AG10803 (cell line): ENCODE measurements around the gene CCDC91.
"Not testable (repeated sequence)": the region's sequence is repeated elsewhere in the genome, so short reads cannot be mapped to it uniquely, and the experiment has no call there.

Experiments
- DNase-seq: peaks from one replicate; pipeline ENCODE4 v3.0.0; 2010; ENCODE audit warnings: low read depth
- H3K4me3 ChIP-seq: 2 replicates; pipeline ENCODE4 v1.5.1; 2011; ENCODE audit warnings: mild to moderate bottlenecking, low read length, control low read depth
- TF ChIP-seq, protein P1 (sequence below): conservative IDR thresholded peaks from 2 replicates; pipeline ENCODE4 v1.5.1; 2011; ENCODE audit warnings: mild to moderate bottlenecking, low read length, control low read depth, inconsistent platforms

CCDC91 gene

DNA sequence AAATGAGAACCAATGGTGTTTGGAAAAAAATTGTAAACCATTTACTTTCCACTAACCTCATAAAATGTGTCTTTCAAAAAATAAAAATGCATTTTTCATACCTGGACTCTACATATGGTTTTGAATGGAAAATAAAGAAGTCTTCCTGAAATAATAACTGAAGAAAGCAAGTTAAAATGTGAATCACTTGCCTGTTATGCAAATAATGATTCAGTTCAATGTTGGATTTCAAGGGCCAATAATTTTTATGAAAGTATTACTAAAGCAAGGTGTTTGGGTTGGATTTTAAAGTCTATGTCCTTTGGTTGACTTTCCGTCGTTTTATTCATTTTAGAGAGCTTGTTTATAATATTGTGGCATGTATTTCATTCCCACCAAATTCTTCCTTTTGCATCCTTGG is 138.7 kb downstream of the CCDC91 start:
- H3K4me3 ChIP-seq = no peak overlapping the region
- TF ChIP-seq, protein P1, sequence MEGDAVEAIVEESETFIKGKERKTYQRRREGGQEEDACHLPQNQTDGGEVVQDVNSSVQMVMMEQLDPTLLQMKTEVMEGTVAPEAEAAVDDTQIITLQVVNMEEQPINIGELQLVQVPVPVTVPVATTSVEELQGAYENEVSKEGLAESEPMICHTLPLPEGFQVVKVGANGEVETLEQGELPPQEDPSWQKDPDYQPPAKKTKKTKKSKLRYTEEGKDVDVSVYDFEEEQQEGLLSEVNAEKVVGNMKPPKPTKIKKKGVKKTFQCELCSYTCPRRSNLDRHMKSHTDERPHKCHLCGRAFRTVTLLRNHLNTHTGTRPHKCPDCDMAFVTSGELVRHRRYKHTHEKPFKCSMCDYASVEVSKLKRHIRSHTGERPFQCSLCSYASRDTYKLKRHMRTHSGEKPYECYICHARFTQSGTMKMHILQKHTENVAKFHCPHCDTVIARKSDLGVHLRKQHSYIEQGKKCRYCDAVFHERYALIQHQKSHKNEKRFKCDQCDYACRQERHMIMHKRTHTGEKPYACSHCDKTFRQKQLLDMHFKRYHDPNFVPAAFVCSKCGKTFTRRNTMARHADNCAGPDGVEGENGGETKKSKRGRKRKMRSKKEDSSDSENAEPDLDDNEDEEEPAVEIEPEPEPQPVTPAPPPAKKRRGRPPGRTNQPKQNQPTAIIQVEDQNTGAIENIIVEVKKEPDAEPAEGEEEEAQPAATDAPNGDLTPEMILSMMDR = no peak
- DNase-seq = no peak

DNA sequence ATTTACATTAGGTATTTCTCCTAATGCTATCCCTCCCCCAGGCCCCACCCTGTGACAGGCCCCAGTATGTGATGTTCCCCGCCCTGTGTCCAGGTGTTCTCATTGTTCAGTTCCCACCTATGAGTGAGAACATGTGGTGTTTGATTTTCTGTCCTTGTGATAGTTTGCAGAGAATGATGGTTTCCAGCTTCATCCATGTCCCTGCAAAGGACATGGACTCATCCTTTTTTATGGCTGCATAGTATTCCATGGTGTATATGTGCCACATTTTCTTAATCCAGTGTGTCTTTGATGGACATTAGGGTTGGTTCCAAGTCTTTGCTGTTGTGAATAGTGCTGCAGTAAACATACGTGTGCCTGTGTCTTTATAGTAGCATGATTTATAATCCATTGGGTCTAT is 139.5 kb downstream of the CCDC91 start:
- DNase-seq = not testable (repeated sequence)

DNA sequence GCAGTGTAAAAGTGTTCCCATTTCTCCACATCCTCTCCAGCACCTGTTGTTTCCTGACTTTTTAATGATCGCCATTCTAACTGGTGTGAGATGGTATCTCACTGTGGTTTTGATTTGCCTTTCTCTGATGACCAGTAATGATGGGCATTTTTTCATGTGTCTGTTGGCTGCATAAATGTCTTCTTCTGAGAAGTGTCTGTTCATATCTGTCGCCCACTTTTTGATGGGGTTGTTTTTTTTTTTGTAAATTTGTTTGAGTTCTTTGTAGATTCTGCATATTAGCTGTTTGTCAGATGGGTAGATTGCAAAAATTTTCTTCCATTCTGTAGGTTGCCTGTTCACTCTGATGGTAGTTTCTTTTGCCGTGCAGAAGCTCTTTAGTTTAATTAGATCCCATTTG is 140.0 kb downstream of the CCDC91 start:
- not testable (repeated sequence) for DNase-seq, H3K4me3 ChIP-seq

More for the DNA sequence above, 139.5 kb downstream of the CCDC91 start:
- H3K4me3 ChIP-seq = not testable (repeated sequence)

DNA sequence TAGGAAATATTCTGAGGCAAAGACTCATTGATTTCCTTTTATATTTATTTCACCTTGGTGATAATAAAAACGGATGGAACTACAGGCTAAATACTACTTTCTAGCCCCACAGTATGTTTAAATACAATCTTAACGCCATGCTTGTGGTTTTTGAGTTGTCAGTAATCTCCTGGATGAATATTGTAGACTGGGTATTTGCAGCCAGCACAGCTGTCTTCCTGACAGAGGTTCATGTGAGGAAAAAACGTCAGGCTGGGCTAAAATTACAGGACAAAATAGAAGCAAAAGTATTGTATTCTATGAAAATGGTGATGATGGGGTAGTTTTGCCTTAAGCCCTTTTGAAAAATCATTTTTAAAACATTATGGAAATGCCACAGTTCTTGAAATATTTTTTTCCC is 140.9 kb downstream of the CCDC91 start:
- TF ChIP-seq, protein P1 = no peak
- no peak overlapping the region for H3K4me3 ChIP-seq
- DNase-seq = no peak

DNA sequence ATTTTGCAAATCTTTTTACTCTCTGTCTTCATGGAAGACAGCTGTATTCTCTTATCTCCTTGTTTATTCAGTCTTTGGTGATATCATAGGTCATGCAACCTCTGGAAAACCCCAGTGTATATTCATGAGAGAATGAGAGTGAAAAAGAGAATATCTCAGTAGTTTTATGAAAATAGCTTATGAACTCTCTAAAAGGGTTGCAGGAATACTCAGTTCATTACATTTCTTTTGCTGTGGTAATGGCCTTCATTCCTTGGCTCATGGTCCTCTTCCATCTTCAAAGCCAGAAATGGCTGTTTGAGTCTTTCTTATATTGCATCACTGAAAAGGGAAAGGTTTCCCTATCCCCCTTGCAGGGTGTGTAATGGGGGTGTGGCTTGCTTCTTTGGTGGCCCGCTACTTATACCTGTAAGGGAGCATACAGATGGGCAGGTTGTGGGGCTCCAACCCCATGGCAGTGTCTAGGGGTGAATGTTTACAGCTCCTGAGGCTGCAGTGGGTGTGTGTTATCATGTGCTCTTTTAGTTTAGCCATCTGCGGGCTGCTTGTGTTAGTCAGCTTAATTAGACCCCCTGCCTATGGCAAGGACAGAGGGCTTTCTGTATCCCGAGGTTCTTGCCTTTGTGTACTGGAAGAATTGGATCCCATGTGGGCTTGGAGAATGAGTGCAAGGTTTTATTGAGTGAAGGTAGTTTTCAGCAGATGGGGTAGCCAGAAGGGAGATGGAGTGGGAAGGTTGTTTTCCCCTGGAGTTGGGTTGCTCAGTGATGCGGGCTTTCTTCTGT is 150.2 kb downstream of the CCDC91 start:
- TF ChIP-seq, protein P1 = no peak
- H3K4me3 ChIP-seq = no peak overlapping the region
- DNase-seq = no peak

DNA sequence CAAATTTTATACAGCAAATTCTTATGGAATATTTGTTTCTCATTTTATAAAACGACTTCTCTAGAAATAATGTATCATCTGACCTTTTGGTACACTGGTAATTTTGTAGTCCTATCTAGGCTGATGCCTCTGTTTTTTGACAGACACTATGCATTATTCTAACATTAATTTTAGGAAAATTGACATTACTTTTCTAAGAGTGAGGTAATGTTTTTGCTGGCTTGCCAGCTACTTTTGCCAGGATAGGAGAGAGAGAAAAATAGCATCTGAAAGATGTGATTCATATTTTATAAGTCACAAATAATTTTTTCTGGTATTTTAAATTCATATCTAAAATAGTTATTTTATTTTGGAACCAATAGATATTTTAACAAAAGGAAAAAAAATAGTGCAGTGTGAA is 153.5 kb downstream of the CCDC91 start:
- no peak for DNase-seq
- no peak overlapping the region for H3K4me3 ChIP-seq
- TF ChIP-seq, protein P1 = no peak

DNA sequence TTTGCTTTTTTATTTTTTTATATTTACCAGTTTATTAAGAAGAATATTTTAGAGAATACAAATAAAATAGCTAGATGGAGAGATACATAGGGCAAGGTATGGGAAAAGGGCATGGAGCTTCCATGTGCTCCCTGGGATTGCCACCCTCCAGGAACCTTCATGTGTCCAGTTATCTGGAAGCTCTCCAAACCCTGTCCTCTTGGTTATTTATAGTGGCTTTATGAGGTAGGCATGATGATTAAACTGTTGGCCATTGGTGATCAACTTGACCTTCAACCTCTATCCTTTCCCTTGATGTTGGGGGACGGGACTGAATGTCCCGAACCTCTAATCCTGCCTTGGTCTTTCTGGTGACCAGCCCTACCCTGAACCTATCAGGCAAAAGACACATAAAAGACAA is 156.3 kb downstream of the CCDC91 start:
- DNase-seq = no peak
- TF ChIP-seq, protein P1 = no peak
- H3K4me3 ChIP-seq = no peak overlapping the region

DNA sequence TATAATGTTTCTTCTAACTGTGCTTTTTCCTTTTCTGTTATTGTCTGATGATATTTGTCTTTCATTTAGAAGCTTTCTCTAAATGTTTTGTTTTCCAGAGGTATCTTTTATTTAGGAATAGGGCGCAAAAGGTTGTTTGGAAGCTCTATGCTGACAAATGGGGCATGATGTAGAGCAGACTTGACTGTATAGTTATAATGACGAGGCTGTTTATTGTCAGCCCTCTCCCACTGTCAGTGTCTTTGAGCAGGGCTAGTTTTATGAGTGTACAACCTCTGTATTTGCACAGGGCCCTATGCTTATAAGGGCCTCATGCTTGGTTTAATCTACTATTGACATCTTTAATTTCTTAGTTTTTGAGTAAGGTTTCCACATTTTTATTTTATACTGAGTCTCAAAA is 158.9 kb downstream of the CCDC91 start:
- no peak overlapping the region for H3K4me3 ChIP-seq
- DNase-seq = no peak
- TF ChIP-seq, protein P1 = no peak
